Measurements from ENCODE around the gene TLR9. TPM values are rescaled to one million over a fixed set of nuclear protein-coding genes. Genes with fewer than 3 reads are reported as not detected.

Gene TLR9
- total and polyA plus RNA-seq, 9 of the 15 experiments (the other 6 are each of a cell fraction or from before 2014, with no cell fraction given) = not detected

- no peak for TF ChIP-seq CLOCK (CRISPR knock-in tag; IDR thresholded peaks at IDR 0.05; ENCODE audit: borderline replicate concordance)
- TF ChIP-seq ZNF717 (CRISPR knock-in tag; IDR thresholded peaks at IDR 0.05) = no peak
- TF ChIP-seq GTF3C2 (IDR thresholded peaks at IDR 0.05; ENCODE audit: borderline replicate concordance, extremely low read depth, insufficient read length) = no peak
- TF ChIP-seq ARID3A (IDR thresholded peaks at IDR 0.05; ENCODE audit: borderline replicate concordance, low read depth, low read length) = no peak
- TF ChIP-seq EP400 (IDR thresholded peaks at IDR 0.05) = no peak
- no peak for TF ChIP-seq DMBX1 (CRISPR knock-in tag; IDR thresholded peaks at IDR 0.05; ENCODE audit: borderline replicate concordance)
- no peak for TF ChIP-seq MLX (CRISPR knock-in tag; conservative IDR thresholded peaks at IDR 0.05)
These were observed 23.5 kb upstream of the TLR9 start (continued) for GRCh38 chr3:52248816-52249547.

Data from K562 (cell line).